Endothelial cell (in vitro differentiated cells): ENCODE measurements around the gene ABCA10. TPM values are rescaled to one million over a fixed set of nuclear protein-coding genes. Genes with fewer than 3 reads are reported as not detected.

Experiments used
- DNase-seq: peaks from one replicate; pipeline ENCODE4 v3.0.0; 2021; ENCODE audit warnings: low spot score
- H3K27ac Mint-ChIP-seq: one replicate; pipeline ENCODE4 v1.8.0; 2021; ENCODE audit warnings: mixed read lengths, inconsistent platforms; ENCODE audit not compliant: unreplicated experiment
- H3K27me3 Mint-ChIP-seq: one replicate; pipeline ENCODE4 v1.8.0; 2021; ENCODE audit warnings: mild to moderate bottlenecking, moderate library complexity, mixed read lengths, inconsistent platforms; ENCODE audit not compliant: unreplicated experiment
- H3K36me3 Mint-ChIP-seq: one replicate; pipeline ENCODE4 v1.8.0; 2021; ENCODE audit warnings: mild to moderate bottlenecking, low read depth, mixed read lengths, inconsistent platforms; ENCODE audit not compliant: unreplicated experiment
- H3K4me1 Mint-ChIP-seq: one replicate; pipeline ENCODE4 v1.8.0; 2021; ENCODE audit warnings: mild to moderate bottlenecking, mixed read lengths, inconsistent platforms; ENCODE audit not compliant: unreplicated experiment
- H3K4me3 Mint-ChIP-seq: one replicate; pipeline ENCODE4 v1.8.0; 2021; ENCODE audit warnings: mild to moderate bottlenecking, mixed read lengths, inconsistent platforms; ENCODE audit not compliant: unreplicated experiment
- H3K9me3 Mint-ChIP-seq: one replicate; pipeline ENCODE4 v1.8.0; 2021; ENCODE audit warnings: mixed read lengths, inconsistent platforms; ENCODE audit not compliant: unreplicated experiment
- total RNA-seq: library from RNA; stranded (reverse); fragmentation: NEBNext Ultra II Directional; extraction: Animal tissue kit (Norgen Biotek cat#: 25700); gene quantifications from one replicate; pipeline ENCODE4 v1.2.1, GENCODE V29; 2021; ENCODE audit not compliant: unreplicated experiment
- TF ChIP-seq, protein P1 (sequence below): fragments of 200-600 bp; sonication (generic); IDR thresholded peaks from one replicate; pipeline ENCODE4 v1.5.0; 2021; ENCODE audit warnings: antibody characterized with exemption; ENCODE audit not compliant: unreplicated experiment

Gene ABCA10
- total RNA-seq, 1 donor from 2014 or later, result 0.90 TPM

DNA sequence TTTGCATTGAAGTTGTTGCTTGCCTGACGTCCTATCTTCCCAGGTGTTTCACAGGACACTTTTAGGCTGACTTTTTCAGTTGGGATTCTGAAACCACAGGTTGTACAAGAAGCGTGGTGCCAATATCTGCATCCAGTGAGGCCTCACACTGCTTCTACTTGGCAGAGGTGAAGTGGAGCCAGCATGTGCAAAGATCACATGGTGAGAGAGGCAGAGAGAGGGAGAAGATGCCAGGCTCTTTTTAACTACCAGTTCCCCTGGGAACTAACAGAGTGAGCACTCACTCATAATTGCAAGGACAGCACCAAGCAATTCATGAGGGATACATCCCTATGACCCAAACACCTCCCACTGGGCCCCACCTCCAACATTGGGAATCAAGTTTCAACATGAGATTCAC is 81.2 kb downstream of the ABCA10 start:
- DNase-seq, result no peak
- Mint-ChIP-seq H3K27me3 (peaks cover 2% of the 10 kb centered on the region), H3K27ac (no peak overlapping the region), H3K36me3 (no peaks in the 10 kb centered on the region), H3K4me1 (peaks cover 6% of the 10 kb centered on the region), H3K4me3 (no peak overlapping the region), H3K9me3 (no peaks in the 10 kb centered on the region)
- TF ChIP-seq, protein P1, sequence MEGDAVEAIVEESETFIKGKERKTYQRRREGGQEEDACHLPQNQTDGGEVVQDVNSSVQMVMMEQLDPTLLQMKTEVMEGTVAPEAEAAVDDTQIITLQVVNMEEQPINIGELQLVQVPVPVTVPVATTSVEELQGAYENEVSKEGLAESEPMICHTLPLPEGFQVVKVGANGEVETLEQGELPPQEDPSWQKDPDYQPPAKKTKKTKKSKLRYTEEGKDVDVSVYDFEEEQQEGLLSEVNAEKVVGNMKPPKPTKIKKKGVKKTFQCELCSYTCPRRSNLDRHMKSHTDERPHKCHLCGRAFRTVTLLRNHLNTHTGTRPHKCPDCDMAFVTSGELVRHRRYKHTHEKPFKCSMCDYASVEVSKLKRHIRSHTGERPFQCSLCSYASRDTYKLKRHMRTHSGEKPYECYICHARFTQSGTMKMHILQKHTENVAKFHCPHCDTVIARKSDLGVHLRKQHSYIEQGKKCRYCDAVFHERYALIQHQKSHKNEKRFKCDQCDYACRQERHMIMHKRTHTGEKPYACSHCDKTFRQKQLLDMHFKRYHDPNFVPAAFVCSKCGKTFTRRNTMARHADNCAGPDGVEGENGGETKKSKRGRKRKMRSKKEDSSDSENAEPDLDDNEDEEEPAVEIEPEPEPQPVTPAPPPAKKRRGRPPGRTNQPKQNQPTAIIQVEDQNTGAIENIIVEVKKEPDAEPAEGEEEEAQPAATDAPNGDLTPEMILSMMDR, result no peak

DNA sequence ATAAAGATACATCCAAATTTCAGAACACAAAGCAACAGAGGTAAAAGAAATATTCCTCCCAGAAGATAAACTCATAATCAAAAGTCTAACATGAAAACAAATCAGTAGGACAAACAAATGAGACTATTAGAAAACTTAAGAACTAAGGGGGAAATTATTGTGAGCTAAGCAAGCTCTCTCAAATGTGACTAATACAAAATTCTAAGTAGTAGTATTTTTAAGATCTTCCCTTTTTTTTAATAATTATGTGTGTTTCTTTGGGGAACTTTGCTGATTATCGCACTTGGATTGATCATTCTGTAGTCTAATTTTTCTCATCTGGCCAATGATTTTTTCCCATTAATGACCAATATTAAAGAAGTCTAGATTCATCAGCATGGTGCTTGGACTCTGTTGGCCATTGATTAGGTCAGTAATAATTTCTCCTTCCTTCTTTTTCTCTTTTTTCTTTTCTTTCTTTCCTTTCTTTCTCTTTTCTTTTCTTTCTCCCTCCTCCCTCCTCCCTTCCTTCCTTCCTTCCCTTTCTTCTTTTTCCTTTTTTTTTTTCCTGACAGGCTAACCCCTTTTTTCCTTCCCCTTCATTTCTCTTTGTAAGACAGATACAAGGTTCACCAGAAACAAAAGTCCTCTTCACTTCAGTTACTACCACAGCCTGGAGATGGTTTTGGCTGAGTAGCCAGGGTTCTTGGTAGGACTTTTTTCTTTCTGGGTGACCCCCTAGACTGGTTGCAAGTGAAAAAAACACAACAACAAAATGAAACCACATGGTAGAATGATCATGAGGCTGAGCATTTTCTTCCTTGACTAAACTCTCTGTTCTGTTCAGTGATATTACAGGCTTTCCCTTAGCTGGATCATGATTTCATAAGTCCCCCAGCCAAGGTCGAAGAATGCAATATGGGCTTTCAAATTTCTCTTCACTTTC is 84.0 kb downstream of the ABCA10 start:
- Mint-ChIP-seq H3K27ac (no peak overlapping the region), H3K4me3 (no peak overlapping the region), H3K36me3 (no peaks in the 10 kb centered on the region), H3K9me3 (no peaks in the 10 kb centered on the region), H3K4me1 (peaks cover 4% of the 10 kb centered on the region), H3K27me3 (peaks cover 2% of the 10 kb centered on the region)
- DNase-seq, result no peak
- TF ChIP-seq, protein P1, result no peak

DNA sequence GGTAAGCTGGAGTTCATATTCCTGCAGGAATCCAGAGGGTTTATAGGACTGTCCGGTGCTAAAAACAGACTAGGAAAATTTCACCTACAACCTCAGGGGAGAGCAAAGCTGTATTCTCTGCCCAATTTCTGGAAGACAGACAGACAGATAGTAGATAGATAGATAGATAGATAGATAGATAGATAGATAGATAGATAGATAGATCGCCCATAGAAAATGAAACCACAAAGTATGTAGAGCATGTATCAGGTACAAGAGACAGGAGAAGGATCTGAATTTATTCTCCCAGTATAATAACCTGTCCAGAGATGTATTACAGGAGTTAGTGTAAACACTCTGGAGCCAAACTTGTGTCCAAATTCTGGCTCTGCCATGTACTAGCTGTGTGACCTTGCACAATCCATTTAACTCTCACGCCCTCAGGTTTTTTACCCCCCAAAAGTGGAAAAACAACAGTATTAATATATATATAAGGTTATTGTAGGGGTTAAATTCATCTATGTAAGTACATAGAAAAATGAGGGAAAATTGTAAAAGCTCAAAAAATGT is 84.9 kb downstream of the ABCA10 start:
- Mint-ChIP-seq H3K9me3 (no peaks in the 10 kb centered on the region), H3K4me3 (no peak overlapping the region), H3K27ac (no peak overlapping the region), H3K27me3 (peaks cover 2% of the 10 kb centered on the region), H3K36me3 (no peaks in the 10 kb centered on the region), H3K4me1 (peaks cover 2% of the 10 kb centered on the region)
- TF ChIP-seq, protein P1, result no peak
- DNase-seq, result no peak

DNA sequence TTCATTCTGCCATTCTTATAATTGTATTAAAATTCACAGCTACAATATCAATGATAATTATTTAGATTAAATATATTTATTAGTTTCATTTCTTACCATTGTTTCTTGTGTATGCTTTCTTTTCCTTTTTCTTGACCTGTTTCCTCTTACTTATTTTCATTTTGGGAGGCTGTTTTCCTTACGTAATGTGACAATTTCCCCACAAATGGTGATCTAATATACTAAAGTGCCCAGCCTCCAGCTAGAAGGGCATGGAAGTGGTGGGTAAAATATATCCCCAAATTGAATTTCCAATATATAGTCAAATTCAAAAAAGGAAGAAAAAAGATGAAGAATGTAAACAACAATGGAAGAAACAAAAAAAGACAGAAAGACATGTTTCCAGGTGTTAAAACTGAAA is 85.5 kb downstream of the ABCA10 start:
- peaks cover 2% of the 10 kb centered on the region for H3K27me3 Mint-ChIP-seq
- no peak overlapping the region for H3K4me3 Mint-ChIP-seq
- DNase-seq, result no peak
- H3K27ac Mint-ChIP-seq, result no peak overlapping the region
- no peaks in the 10 kb centered on the region for H3K36me3 Mint-ChIP-seq
- no peaks in the 10 kb centered on the region for H3K9me3 Mint-ChIP-seq
- H3K4me1 Mint-ChIP-seq, result peaks cover 2% of the 10 kb centered on the region
- TF ChIP-seq, protein P1, result no peak

DNA sequence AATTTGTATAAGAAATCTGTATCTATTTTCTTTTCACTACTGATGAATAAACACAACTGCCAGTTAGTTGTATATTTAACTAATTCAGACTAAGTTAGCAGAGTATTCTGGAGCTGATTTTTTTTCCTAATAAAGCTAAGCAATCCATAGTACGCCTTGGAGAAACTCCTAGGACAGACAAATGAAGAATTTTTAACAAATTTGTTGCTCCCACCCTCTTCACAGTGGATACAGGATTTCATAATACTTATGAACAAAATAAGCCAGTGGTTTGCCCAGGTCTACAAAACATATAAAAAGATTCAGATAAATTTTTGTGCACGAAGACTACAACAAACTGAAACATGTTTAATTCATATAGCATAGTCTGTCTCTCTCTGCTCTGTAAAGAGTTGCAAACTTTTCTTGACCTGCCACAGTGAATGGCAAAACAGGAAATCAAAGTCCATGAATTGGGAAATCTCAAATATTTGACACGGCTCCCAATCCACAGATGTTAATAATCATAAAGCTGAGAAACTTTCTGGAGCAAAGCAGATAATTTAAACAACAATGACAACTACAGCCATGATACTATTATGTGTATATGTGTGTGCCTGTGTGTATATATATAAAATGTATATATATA is 86.3 kb downstream of the ABCA10 start:
- Mint-ChIP-seq H3K4me1 (peaks cover 2% of the 10 kb centered on the region), H3K27me3 (peaks cover 2% of the 10 kb centered on the region), H3K36me3 (no peaks in the 10 kb centered on the region), H3K9me3 (no peaks in the 10 kb centered on the region), H3K27ac (no peak overlapping the region), H3K4me3 (no peak overlapping the region)
- TF ChIP-seq, protein P1, result no peak
- DNase-seq, result no peak
